GM12872 (cell line): ENCODE results near the gene GGT1.

ENCODE experiments used
- TF ChIP-seq, protein P1 (sequence below): IDR thresholded peaks from 3 replicates; pipeline ENCODE4 v1.5.1; 2011; ENCODE audit warnings: low read depth, mild to moderate bottlenecking, low read length, moderate library complexity; ENCODE audit not compliant: insufficient read depth

Gene GGT1

DNA sequence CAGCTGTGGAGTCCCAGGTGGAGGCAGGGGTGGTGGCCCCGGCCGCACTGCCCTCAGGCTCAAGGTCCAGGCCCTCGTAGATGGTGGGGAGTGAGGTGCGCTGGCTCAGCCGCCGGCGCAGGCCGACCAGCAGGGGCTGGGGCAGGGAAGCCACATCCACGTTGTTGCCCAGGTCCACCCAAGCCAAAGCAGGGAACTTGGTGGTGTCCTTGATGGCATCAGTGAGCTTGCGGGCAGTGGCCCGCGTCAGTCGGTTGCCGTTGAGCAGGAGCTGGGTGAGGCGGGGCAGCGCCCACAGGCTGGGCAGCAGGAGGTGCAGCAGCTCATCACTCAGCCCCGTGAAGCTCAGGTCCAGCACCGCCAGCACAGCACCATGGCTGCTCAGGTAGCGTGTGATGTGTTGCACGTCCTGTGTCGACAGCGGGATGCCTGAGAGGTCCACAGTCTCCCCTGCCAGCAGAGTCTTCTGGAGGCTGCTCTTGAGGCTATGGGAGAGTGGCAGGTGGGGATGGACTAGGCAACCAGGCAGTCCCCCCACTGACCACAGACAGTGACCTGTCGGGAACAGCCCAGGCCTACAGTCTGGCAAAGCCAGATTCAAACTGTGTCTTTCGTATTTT is 17.0 kb upstream of the GGT1 start:
- TF ChIP-seq, protein P1, sequence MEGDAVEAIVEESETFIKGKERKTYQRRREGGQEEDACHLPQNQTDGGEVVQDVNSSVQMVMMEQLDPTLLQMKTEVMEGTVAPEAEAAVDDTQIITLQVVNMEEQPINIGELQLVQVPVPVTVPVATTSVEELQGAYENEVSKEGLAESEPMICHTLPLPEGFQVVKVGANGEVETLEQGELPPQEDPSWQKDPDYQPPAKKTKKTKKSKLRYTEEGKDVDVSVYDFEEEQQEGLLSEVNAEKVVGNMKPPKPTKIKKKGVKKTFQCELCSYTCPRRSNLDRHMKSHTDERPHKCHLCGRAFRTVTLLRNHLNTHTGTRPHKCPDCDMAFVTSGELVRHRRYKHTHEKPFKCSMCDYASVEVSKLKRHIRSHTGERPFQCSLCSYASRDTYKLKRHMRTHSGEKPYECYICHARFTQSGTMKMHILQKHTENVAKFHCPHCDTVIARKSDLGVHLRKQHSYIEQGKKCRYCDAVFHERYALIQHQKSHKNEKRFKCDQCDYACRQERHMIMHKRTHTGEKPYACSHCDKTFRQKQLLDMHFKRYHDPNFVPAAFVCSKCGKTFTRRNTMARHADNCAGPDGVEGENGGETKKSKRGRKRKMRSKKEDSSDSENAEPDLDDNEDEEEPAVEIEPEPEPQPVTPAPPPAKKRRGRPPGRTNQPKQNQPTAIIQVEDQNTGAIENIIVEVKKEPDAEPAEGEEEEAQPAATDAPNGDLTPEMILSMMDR, result no peak

- TF ChIP-seq, protein P1, result no peak
Observed at GRCh38 chr22:24587251-24587650, 15.7 kb upstream of the GGT1 start.

- TF ChIP-seq, protein P1, result no peak
Observed at GRCh38 chr22:24587948-24588347, 15.0 kb upstream of the GGT1 start.

DNA sequence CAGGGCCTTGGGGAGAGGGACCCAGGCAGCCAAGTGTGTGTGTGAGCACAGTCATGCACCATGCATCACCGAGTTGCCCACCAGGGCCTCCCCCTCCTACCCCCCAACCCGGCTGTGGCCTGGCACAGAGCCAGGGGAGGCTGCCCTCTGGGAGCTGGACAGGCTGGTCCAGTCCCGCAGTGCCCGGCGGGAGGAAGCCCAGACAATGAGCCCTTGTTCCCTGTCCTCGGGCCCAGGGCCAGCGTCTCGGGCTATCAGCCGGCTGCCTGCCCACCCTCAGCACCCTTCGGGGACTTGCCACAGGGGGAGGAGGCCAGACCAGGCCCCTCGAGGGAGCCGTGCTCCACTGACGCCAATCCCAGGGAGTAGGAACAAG is 14.6 kb upstream of the GGT1 start:
- TF ChIP-seq, protein P1, result no peak

DNA sequence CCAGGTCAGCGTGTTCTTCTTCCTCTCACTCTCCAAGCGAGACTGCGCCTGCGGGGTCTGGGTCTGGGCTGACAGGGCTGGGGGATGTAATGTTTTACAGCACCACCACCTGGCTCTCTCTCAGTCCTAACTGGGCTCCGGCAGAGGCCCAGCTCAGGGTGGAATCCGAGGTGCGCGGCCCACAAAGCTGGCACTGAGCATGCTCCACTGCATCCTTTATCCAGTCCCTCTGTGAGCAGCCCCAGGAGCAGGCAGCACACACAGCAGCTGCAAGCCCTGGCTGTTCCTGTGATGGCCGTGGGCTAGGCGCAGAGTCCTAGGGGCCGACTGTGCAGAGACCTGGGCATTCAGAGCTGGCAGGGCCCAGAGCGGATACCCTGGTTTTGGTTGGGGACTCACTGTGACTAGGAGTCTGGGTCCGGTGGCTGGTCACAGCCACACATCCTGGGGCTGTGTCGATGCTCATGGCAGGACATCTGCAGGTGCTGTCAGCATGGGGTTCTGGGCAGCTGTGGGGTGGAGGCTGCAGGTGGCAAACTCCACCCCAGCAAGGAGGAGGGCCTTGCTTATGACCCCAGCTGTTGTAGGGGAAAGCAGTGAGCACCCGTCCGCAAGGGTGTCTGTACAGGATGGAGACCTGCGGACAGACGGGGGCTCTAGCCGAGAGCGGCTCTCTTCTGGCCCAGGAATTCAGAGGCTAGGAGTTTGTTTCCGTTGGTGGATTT is 14.1 kb upstream of the GGT1 start:
- TF ChIP-seq, protein P1, result no peak

- TF ChIP-seq, protein P1, result no peak
Observed at GRCh38 chr22:24589518-24590030, 13.4 kb upstream of the GGT1 start.

GRCh38 chr22:24590596-24591173 is 12.3 kb upstream of the GGT1 start:
- TF ChIP-seq, protein P1, result no peak
